ENCODE measurements around the gene RTEL1.

- TF ChIP-seq POLR2A (IDR thresholded peaks at IDR 0.05) (no peak), POLR2AphosphoS5 (IDR thresholded peaks at IDR 0.05; ENCODE audit: insufficient read depth in 1 of 2, low read depth in 1 of 2) (no peak)
- TF ChIP-seq, protein P1, sequence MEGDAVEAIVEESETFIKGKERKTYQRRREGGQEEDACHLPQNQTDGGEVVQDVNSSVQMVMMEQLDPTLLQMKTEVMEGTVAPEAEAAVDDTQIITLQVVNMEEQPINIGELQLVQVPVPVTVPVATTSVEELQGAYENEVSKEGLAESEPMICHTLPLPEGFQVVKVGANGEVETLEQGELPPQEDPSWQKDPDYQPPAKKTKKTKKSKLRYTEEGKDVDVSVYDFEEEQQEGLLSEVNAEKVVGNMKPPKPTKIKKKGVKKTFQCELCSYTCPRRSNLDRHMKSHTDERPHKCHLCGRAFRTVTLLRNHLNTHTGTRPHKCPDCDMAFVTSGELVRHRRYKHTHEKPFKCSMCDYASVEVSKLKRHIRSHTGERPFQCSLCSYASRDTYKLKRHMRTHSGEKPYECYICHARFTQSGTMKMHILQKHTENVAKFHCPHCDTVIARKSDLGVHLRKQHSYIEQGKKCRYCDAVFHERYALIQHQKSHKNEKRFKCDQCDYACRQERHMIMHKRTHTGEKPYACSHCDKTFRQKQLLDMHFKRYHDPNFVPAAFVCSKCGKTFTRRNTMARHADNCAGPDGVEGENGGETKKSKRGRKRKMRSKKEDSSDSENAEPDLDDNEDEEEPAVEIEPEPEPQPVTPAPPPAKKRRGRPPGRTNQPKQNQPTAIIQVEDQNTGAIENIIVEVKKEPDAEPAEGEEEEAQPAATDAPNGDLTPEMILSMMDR (IDR thresholded peaks at IDR 0.05): no peak
These were observed 40.2 kb upstream of the RTEL1 start for GRCh38 chr20:63617876-63618265.
